Ishikawa (cell line): ENCODE data around the gene TRIM58.

ENCODE experiments used
- CEBPB ChIP-seq: IDR thresholded peaks from 2 replicates; pipeline ENCODE4 v1.6.1; 2012
- CREB1 ChIP-seq: IDR thresholded peaks from 2 replicates; pipeline ENCODE4 v1.6.1; 2012; ENCODE audit warnings: low read depth
- EP300 ChIP-seq: IDR thresholded peaks from 2 replicates; pipeline ENCODE4 v1.6.1; 2012; ENCODE audit warnings: borderline replicate concordance
- MAX ChIP-seq: IDR thresholded peaks from 2 replicates; pipeline ENCODE4 v1.6.1; 2012
- NFIC ChIP-seq: IDR thresholded peaks from 2 replicates; pipeline ENCODE4 v1.6.1; 2012
- RAD21 ChIP-seq: IDR thresholded peaks from 2 replicates; pipeline ENCODE4 v1.6.1; 2012; ENCODE audit warnings: low read depth
- REST ChIP-seq: IDR thresholded peaks from 2 replicates; pipeline ENCODE4 v1.6.1; 2012; ENCODE audit warnings: low read depth, mild to moderate bottlenecking
- TAF1 ChIP-seq: IDR thresholded peaks from 2 replicates; pipeline ENCODE4 v1.6.1; 2012; ENCODE audit warnings: low read depth, mild to moderate bottlenecking
- TCF12 ChIP-seq: IDR thresholded peaks from 2 replicates; pipeline ENCODE4 v1.6.1; 2012; ENCODE audit warnings: low read depth
- TEAD4 ChIP-seq: IDR thresholded peaks from 2 replicates; pipeline ENCODE4 v1.6.1; 2012
- YY1 ChIP-seq: IDR thresholded peaks from 2 replicates; pipeline ENCODE4 v1.6.1; 2012; ENCODE audit warnings: low read depth
- ZBTB7A ChIP-seq: IDR thresholded peaks from 2 replicates; pipeline ENCODE4 v1.6.1; 2012; ENCODE audit warnings: low read depth

GRCh38 chr1:247865416-247865815 lies 8.4 kb downstream of the TRIM58 start:
- TF ChIP-seq TAF1 (no peak), TCF12 (no peak), MAX (no peak), TEAD4 (no peak), CEBPB (no peak), REST (no peak), YY1 (no peak), EP300 (no peak), CREB1 (no peak), RAD21 (no peak), ZBTB7A (no peak), NFIC (no peak)
